OCI-LY7 (cell line): Measurements from ENCODE around the gene NDUFA7. TPM values are rescaled to one million over a fixed set of nuclear protein-coding genes. Genes with fewer than 3 reads are reported as not detected.

Experiments used
- BruUV-seq: library from RNA; stranded (reverse); fragments of 400-500 nt; replicated peaks from 2 replicates; lab custom pipeline; 2021; lab: Mats Ljungman, UMichigan
- CTCF ChIA-PET: fragments of 300-600 bp; sonication (Branson Sonifier 250); formaldehyde crosslinking; loops from one replicate; lab custom pipeline; 2022; ENCODE audit warnings: antibody characterized with exemption; ENCODE audit not compliant: unreplicated experiment; lab: Charles Lee
- POLR2A ChIA-PET: fragments of 300-600 bp; sonication (Branson Sonifier 250); formaldehyde crosslinking; loops from one replicate; lab custom pipeline; 2022; ENCODE audit warnings: antibody characterized with exemption; lab: Charles Lee
- DNase-seq: peaks from one replicate; pipeline ENCODE4 v3.0.0-alpha.2; 2015; ENCODE audit warnings: low spot score
- H2AFZ ChIP-seq: fragments of 200-600 bp; sonication (generic), shearing (Covaris generic); 2 replicates; pipeline ENCODE4 v1.6.1; 2014; ENCODE audit warnings: mild to moderate bottlenecking, antibody characterized with exemption, low read length, moderate library complexity
- H3K27ac ChIP-seq: fragments of 200-600 bp; sonication (generic); 2 replicates; pipeline ENCODE4 v1.5.1; 2014; ENCODE audit warnings: mixed run types, low read depth, mild to moderate bottlenecking, moderate library complexity, low read length, inconsistent platforms; ENCODE audit not compliant: poor library complexity, severe bottlenecking
- H3K36me3 ChIP-seq: fragments of 200-600 bp; sonication (generic); 2 replicates; pipeline ENCODE4 v1.6.1; 2014; ENCODE audit warnings: mild to moderate bottlenecking, antibody characterized with exemption, low read length, moderate library complexity, mixed read lengths; ENCODE audit not compliant: insufficient read depth
- H3K4me1 ChIP-seq: fragments of 200-600 bp; sonication (generic); 2 replicates; pipeline ENCODE4 v1.5.1; 2014; ENCODE audit warnings: mild to moderate bottlenecking, low read length; ENCODE audit not compliant: insufficient read depth, poor library complexity, severe bottlenecking
- H3K4me2 ChIP-seq: fragments of 200-600 bp; sonication (generic); 2 replicates; pipeline ENCODE4 v1.6.1; 2014; ENCODE audit warnings: mild to moderate bottlenecking, low read length
- H3K4me3 ChIP-seq: fragments of 200-600 bp; sonication (generic); 2 replicates; pipeline ENCODE4 v1.5.1; 2014; ENCODE audit warnings: mild to moderate bottlenecking, low read depth, low read length; ENCODE audit not compliant: poor library complexity, severe bottlenecking
- H3K79me2 ChIP-seq: fragments of 200-600 bp; sonication (generic); 2 replicates; pipeline ENCODE4 v1.6.1; 2016; ENCODE audit warnings: low read depth, mild to moderate bottlenecking, low read length, moderate library complexity, mixed read lengths; ENCODE audit not compliant: insufficient read depth
- H3K9me2 ChIP-seq: fragments of 200-600 bp; sonication (generic); 2 replicates; pipeline ENCODE4 v1.6.1; 2016; ENCODE audit warnings: mild to moderate bottlenecking, low read length, mixed read lengths; ENCODE audit not compliant: insufficient read depth
- H3K9me3 ChIP-seq: fragments of 200-600 bp; sonication (generic); 2 replicates; pipeline ENCODE4 v1.6.1; 2014; ENCODE audit warnings: mild to moderate bottlenecking, mixed run types, low read length, mixed read lengths
- H4K20me1 ChIP-seq: fragments of 200-600 bp; sonication (generic); 2 replicates; pipeline ENCODE4 v1.6.1; 2014; ENCODE audit warnings: mild to moderate bottlenecking, antibody characterized with exemption, low read length, moderate library complexity, mixed read lengths; ENCODE audit not compliant: insufficient read depth
- EZH2phosphoT487 ChIP-seq: fragments of 200-600 bp; sonication (generic); IDR thresholded peaks from 2 replicates; pipeline ENCODE4 v1.6.1; 2018; ENCODE audit warnings: low read depth, borderline replicate concordance, mild to moderate bottlenecking, mixed run types, antibody characterized with exemption, low read length, moderate library complexity, mixed read lengths
- intact Hi-C: fragments of 100-400 bp; cut with micrococcal nuclease; formaldehyde crosslinking; loops from one replicate; pipeline ENCODE4 v1.10.0; 2022; ENCODE audit not compliant: unreplicated experiment
- total RNA-seq, 2 experiments: library from RNA; depleted of rRNA in 1 of 2; stranded (reverse); fragments of >200 nt in 1 of 2; shearing (Covaris generic) in 1 of 2; gene quantifications; 2 replicates each; pipeline ENCODE4 v1.2.3, GENCODE V29; 2014 to 2022
- TF ChIP-seq, protein P1 (sequence below): fragments of 200-600 bp; sonication (generic); conservative IDR thresholded peaks from 2 replicates; pipeline ENCODE4 v1.5.1; 2014; ENCODE audit warnings: mild to moderate bottlenecking, antibody characterized with exemption, low read length, moderate library complexity, mixed read lengths

NDUFA7 gene
- total RNA-seq, 2 experiments from 2014 or later, result 93.0 to 103 TPM

DNA sequence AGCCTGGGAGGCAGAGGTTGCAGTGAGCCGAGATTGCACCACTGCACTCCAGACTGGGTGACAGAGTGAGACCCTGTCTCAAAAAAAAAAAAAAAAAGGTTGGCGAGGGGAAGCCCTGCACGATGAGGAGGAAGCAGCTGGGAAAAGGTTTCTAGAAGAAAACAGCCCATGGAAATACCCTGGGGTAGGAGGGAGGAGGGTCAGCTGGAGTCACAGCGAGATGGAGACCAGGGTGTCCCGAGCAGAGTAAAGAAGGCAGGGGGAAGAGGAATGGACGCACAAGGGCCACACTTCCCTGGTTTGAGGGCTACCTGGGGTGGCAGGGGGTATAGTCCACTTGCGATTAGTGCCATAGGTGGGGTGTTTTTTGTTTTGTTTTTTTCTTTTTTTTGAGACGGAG lies 15.5 kb upstream of the NDUFA7 start:
- no peaks in the 10 kb centered on the region for H3K4me1 ChIP-seq
- H3K4me2 ChIP-seq, result no peak overlapping the region
- POLR2A ChIA-PET, result no interaction called here
- H3K9me3 ChIP-seq, result no peaks in the 10 kb centered on the region
- H3K27ac ChIP-seq, result no peak overlapping the region
- no peak overlapping the region for H2AFZ ChIP-seq
- H3K4me3 ChIP-seq, result no peak overlapping the region
- intact Hi-C loops, result no loop called here
- no TSS peak for BruUV-seq
- TF ChIP-seq, protein P1, sequence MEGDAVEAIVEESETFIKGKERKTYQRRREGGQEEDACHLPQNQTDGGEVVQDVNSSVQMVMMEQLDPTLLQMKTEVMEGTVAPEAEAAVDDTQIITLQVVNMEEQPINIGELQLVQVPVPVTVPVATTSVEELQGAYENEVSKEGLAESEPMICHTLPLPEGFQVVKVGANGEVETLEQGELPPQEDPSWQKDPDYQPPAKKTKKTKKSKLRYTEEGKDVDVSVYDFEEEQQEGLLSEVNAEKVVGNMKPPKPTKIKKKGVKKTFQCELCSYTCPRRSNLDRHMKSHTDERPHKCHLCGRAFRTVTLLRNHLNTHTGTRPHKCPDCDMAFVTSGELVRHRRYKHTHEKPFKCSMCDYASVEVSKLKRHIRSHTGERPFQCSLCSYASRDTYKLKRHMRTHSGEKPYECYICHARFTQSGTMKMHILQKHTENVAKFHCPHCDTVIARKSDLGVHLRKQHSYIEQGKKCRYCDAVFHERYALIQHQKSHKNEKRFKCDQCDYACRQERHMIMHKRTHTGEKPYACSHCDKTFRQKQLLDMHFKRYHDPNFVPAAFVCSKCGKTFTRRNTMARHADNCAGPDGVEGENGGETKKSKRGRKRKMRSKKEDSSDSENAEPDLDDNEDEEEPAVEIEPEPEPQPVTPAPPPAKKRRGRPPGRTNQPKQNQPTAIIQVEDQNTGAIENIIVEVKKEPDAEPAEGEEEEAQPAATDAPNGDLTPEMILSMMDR, result no peak
- TF ChIP-seq EZH2phosphoT487, result no peak
- DNase-seq, result no peak
- H4K20me1 ChIP-seq, result no peaks in the 10 kb centered on the region
- no peaks in the 10 kb centered on the region for H3K79me2 ChIP-seq
- no peaks in the 10 kb centered on the region for H3K9me2 ChIP-seq
- H3K36me3 ChIP-seq, result no peaks in the 10 kb centered on the region
- CTCF ChIA-PET, result no interaction called here

- CTCF ChIA-PET, result no interaction called here
- no peak for TF ChIP-seq EZH2phosphoT487
- TF ChIP-seq, protein P1, result no peak
- H2AFZ ChIP-seq, result no peak overlapping the region
These were observed 14.9 kb upstream of the NDUFA7 start for GRCh38 chr19:8336072-8336569.

GRCh38 chr19:8335343-8336071 lies 14.3 kb upstream of the NDUFA7 start:
- H3K4me1 ChIP-seq, result no peaks in the 10 kb centered on the region
- no peaks in the 10 kb centered on the region for H4K20me1 ChIP-seq
- no peaks in the 10 kb centered on the region for H3K9me2 ChIP-seq
- CTCF ChIA-PET, result no interaction called here
- H3K79me2 ChIP-seq, result no peaks in the 10 kb centered on the region
- BruUV-seq, result no TSS peak
- no peak overlapping the region for H3K27ac ChIP-seq
- TF ChIP-seq, protein P1, result no peak
- no peak for TF ChIP-seq EZH2phosphoT487
- H3K4me2 ChIP-seq, result no peak overlapping the region
- intact Hi-C loops, result no loop called here
- H3K9me3 ChIP-seq, result no peaks in the 10 kb centered on the region
- H3K36me3 ChIP-seq, result no peaks in the 10 kb centered on the region
- POLR2A ChIA-PET, result interaction anchor here (0.5 kb wide), 1 partner anchor 85 kb away, joined by 3 read pairs; no protein-coding TSS in a partner anchor
- no peak for DNase-seq
- no peak overlapping the region for H3K4me3 ChIP-seq
- no peak overlapping the region for H2AFZ ChIP-seq

More at GRCh38 chr19:8336072-8336569, 14.9 kb upstream of the NDUFA7 start:
- H3K4me3 ChIP-seq, result no peak overlapping the region
- no peak overlapping the region for H3K4me2 ChIP-seq
- H3K4me1 ChIP-seq, result no peaks in the 10 kb centered on the region
- POLR2A ChIA-PET, result interaction anchor here (0.5 kb wide), 1 partner anchor 84 kb away, joined by 3 read pairs; no protein-coding TSS in a partner anchor
- intact Hi-C loops, result no loop called here
- H3K9me3 ChIP-seq, result no peaks in the 10 kb centered on the region
- DNase-seq, result no peak
- H3K36me3 ChIP-seq, result no peaks in the 10 kb centered on the region
- no peaks in the 10 kb centered on the region for H4K20me1 ChIP-seq
- H3K27ac ChIP-seq, result no peak overlapping the region
- H3K79me2 ChIP-seq, result no peaks in the 10 kb centered on the region
- no TSS peak for BruUV-seq
- no peaks in the 10 kb centered on the region for H3K9me2 ChIP-seq
